Measurements from ENCODE around the gene BID.

BID gene

DNA sequence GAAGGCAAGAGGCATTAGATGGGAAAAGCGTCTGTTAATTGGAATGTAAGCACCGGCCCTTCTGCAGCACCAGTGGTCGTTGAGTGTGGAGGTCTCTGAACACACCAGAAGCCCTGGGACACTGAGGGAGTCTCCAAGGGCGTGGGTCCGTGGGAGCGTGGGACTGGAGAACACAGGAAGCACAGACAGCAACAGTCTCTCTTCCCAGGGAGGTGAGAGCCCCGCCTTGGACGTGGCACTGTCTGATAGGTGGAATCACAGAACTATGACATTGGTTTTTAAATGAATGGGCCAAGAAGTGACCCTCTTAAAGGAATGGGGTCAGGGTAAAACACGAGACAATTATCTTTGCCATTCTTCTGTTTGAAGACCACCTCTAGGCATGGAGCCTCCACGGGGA lies 28.1 kb upstream of the BID start:
- TF ChIP-seq TAF1 (IDR thresholded peaks at IDR 0.05; ENCODE audit: borderline replicate concordance, insufficient read depth, low read length) (no peak), POLR2AphosphoS5 (IDR thresholded peaks at IDR 0.05; ENCODE audit: low read depth, low read length) (no peak), SIN3A (IDR thresholded peaks at IDR 0.05; ENCODE audit: borderline replicate concordance, insufficient read depth, low read length) (no peak), FOXP2 (optimal IDR thresholded peaks at IDR 0.05; ENCODE audit: borderline replicate concordance, extremely low read depth, extremely low read length, insufficient read depth) (no peak), REST (IDR thresholded peaks at IDR 0.05; ENCODE audit: insufficient read depth in 1 of 2, low read depth in 2 of 2, low read length in 2 of 2) (no peak)

DNA sequence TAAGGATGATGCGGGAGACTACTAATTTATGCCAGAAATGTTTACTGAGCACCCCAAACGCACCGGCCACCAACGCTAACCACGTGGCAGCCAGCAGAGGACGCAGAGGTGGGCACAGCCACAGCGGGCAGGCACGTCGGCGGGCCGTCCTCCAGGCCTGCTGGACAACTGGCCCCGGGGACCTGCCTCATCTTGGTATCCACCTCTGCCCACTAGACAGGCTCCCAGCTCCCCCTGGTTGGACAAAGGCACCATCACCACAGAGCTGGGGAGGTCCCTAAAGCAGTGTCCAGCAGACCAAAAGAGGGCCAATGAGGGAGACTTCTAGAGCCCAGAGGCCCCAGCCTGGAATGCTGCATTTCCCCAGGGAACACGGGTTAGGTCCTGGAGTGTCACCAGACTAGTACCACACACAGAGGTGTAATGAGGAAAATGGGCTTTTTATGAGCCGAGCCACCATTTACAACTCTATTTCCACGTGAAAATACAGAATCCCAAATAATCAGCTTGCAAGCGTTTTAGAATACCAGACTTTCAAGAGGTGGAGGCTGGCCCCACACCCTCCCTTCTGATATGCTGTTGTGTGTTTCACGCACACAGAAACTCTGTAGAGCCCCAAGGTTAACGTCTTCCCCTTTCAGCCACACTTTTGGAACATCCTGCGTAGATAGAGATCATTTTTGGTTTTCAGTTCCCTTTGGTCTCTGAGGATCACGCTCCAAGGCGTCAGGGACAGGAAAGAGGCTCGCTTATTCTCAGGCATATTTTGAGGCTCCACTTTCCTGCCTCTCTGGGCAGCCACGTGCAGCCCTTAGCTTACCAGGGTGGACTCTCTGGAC lies 23.7 kb upstream of the BID start:
- no peak for TF ChIP-seq TAF1 (IDR thresholded peaks at IDR 0.05; ENCODE audit: borderline replicate concordance, insufficient read depth, low read length)
- no peak for TF ChIP-seq FOXP2 (optimal IDR thresholded peaks at IDR 0.05; ENCODE audit: borderline replicate concordance, extremely low read depth, extremely low read length, insufficient read depth)
- TF ChIP-seq POLR2AphosphoS5 (IDR thresholded peaks at IDR 0.05; ENCODE audit: low read depth, low read length) = no peak
- no peak for TF ChIP-seq REST (IDR thresholded peaks at IDR 0.05; ENCODE audit: insufficient read depth in 1 of 2, low read depth in 2 of 2, low read length in 2 of 2)
- no peak for TF ChIP-seq SIN3A (IDR thresholded peaks at IDR 0.05; ENCODE audit: borderline replicate concordance, insufficient read depth, low read length)

DNA sequence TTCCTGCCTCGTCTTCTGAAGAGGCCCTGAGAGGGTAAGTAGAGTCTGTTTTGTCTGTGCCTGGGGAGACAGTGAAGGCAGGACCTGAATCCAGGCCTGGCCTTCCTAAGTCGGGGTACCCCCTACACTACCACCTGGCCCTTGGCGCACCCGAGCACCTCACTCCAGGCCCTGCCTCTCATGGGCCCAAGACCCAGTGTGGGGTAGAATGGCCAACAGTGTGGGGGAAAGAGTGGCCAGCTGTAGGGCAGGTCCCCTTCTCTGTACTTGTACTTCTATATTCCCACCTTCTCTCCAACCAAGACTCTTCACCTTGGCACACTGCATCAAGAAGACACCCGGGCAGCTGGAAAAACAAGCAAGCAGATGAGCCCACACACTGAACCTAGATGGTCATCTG lies 22.4 kb upstream of the BID start:
- TF ChIP-seq POLR2AphosphoS5 (IDR thresholded peaks at IDR 0.05; ENCODE audit: low read depth, low read length) (no peak), SIN3A (IDR thresholded peaks at IDR 0.05; ENCODE audit: borderline replicate concordance, insufficient read depth, low read length) (no peak), TAF1 (IDR thresholded peaks at IDR 0.05; ENCODE audit: borderline replicate concordance, insufficient read depth, low read length) (no peak), FOXP2 (optimal IDR thresholded peaks at IDR 0.05; ENCODE audit: borderline replicate concordance, extremely low read depth, extremely low read length, insufficient read depth) (no peak), REST (IDR thresholded peaks at IDR 0.05; ENCODE audit: insufficient read depth in 1 of 2, low read depth in 2 of 2, low read length in 2 of 2) (no peak)

DNA sequence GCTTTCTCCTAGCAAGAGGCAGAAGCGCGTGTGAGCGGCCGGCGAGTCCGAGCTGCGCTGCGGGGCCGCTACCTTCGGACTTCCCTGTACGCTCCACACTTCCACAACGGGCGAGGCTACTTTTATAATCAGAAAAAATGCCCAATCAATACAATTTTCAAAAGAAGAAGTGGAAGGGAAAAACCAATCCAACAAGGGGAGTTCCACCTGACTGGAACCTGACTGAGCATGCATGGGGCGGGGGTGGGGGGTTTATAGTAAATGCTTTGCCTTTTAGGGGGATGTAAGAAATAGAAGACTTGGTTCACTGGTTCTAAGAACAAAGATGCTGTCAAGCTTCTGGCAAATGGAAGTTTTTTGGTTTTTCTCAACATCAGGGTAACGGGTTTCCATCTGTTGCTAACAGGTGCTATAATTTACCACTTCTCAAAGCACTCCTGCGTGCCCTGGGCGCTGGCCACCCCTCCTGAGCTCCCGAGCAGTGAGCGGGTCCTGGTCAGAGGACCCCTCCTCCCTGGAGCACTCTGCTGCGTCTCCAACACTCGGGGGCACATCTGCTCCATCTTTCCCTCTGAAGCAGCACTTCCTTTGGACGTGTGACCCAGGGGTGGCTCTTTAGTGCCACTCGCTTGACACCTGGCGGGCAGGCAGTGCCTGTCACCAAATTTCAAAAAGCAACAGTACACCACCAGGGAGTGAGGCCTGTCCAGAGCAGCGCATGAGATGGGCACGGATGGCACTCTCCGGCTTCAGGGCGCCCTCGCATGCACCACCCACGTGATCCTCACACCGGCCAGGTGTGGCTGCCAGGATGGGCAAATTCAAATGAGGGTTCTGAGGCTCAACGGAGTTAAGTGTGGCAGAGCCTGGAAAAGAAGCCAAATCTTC lies 21.6 kb upstream of the BID start:
- TF ChIP-seq POLR2AphosphoS5 (IDR thresholded peaks at IDR 0.05; ENCODE audit: low read depth, low read length) (no peak), SIN3A (IDR thresholded peaks at IDR 0.05; ENCODE audit: borderline replicate concordance, insufficient read depth, low read length) (no peak), FOXP2 (optimal IDR thresholded peaks at IDR 0.05; ENCODE audit: borderline replicate concordance, extremely low read depth, extremely low read length, insufficient read depth) (no peak), TAF1 (IDR thresholded peaks at IDR 0.05; ENCODE audit: borderline replicate concordance, insufficient read depth, low read length) (no peak), REST (IDR thresholded peaks at IDR 0.05; ENCODE audit: insufficient read depth in 1 of 2, low read depth in 2 of 2, low read length in 2 of 2) (no peak)
